GM18907 (cell line): ENCODE results near the gene KIAA1217.

ENCODE experiments used
- ATAC-seq: cut with Tn5 transposase; IDR thresholded peaks from one replicate; pipeline ENCODE4 v1.9.1; 2021; ENCODE audit warnings: mild to moderate bottlenecking, moderate library complexity; ENCODE audit not compliant: unreplicated experiment

KIAA1217 gene

DNA sequence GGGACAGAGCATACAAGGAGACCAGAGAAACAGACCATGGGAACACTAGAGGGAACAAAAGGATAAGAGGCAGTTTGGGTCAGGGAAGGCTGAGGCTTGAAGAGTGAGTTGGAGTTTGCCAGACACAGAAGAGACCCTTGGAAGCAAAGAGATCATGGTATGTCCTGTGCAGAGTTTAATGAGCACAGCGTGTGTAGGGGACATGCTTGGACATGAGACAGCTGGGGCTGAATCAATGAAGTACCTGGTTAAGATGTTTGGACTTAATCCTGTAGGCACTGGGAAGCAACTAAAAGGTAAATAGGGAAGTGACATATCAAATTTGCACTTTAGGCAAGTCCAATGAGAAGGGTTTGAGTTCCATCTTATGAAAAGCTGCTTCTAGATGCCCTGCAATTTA, 79.6 kb downstream of the KIAA1217 start:
- ATAC-seq, result no peak

DNA sequence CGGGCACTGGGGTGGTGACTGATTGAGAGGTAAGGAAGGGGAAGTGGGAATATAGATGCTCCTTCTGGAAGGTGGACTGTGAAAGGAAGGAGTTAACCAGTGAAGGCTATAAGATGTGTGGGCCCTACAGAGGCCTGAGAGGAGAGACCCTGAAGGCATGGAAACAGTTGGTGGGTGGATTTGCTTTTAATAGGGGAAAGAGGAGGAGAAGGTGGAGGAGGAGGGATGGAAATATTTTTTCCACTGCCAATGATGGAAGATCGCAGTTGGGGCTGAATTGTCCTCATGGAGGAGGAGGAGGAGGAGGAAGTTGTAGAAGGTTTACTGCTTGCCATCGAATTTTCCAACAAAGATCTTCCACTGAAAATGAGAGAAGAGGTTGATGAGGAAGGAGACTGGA, 80.3 kb downstream of the KIAA1217 start:
- no peak for ATAC-seq

DNA sequence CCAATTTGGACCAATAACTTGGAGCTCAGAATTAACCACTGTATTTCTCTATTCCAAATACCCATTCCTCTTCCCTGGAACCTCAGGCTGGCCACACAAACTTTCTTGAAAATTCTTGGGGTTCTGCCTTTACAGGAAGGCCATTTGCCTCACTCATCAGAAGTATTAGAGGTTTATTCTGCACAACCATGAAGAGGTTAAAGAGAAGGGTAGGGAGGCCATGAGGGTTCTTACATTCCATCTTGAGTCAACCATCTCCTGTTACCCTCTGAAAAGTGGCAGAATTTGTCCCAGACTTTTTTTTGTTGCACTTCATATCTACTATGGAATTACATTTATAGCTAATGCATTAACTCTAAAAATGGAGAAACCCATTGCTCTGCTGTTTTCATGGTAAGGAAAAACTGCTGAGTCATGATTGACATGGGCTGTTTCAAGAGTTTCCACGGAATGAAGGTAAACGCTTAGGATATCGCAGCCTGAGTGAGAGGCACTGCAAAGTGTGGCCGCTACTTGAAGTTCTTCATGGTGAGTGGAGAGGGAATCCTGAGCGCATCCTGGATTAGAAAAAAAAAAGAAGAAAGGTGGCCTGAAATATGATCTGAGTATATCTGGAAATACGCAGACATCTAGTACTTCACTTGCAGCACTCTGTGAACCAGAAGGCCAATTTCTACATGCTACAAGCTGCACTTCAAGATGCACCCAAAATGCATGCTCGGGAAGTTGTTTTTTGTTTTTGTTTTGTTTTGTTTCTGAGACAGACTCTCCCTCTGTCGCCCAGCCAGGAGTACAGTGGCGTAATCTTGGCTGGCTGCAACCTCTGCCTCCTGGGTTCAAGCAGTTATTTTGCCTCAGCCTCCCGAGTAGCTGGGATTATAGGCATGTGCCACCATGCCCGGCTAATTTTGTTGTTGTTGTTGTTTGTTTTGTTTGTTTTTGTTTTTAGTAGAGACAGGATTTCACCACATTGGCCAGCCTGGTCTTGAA, 83.7 kb downstream of the KIAA1217 start:
- ATAC-seq, result no peak

DNA sequence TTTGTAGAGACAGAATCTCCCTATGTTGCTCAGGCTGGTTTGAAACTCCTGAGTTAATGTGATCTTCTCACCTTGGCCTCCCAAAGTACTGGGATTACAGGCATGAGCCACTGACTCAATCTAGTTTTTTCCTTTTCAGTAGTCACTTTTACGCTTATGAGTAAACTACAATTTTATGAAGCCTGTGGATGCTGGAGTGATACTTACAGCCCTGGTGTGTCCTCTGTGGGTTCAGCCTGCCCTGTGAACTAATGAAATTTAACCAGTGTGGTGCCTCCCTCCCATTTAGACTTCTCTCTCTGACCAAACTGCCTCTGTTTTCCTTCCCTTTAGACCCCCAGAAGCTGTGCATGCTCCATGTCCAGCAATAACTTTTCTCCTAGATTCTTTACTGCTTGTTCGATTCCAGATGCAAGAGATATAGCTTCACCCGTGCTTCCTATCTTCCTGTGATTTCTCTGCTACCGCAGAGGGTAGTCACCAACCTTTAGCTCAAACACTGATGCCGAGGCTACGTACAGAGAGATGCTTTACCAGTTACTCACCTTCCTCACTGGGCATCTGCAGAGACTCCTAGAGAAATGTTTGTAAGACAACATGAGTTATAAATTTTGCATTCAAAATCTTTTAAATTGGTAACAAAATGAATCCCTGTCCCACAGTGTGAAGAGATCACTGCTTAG, 90.8 kb downstream of the KIAA1217 start:
- ATAC-seq, result no peak

DNA sequence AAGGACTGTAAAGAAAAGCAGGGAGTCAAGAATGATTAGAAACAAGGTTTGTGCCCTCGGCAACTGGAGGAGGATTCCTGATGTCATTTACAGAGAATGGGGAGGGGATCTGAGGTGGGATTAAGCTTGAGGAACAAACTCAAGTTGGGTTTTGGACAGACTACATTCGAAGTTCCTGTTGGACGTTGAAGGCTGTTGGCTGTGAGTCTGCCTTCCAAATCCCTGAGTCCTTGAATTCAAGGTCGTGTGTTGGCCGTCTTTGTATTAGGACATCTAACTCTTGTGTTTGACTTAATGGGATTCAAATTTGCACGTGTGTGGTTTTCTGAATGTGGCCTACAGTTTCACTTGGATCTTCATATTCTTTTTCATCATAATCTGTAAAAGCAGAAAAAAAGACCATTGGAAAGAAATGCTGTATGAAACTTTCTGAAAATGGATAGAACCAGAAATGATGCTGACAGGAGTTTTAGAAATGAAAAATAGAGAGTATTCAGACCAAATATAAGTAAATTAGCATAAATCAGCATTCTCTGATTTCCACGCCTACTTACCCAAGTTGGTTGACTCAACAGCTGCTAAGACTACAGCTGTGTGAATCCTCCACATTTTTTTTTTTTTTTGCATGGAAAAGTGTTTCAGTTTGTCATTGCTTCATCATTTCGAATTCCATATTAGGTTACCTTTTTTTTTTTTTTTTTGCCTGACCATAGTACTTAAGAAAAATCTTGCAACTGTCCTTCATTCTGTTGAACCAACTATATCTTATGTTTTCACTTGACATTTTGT, 94.8 kb downstream of the KIAA1217 start:
- ATAC-seq, result no peak

DNA sequence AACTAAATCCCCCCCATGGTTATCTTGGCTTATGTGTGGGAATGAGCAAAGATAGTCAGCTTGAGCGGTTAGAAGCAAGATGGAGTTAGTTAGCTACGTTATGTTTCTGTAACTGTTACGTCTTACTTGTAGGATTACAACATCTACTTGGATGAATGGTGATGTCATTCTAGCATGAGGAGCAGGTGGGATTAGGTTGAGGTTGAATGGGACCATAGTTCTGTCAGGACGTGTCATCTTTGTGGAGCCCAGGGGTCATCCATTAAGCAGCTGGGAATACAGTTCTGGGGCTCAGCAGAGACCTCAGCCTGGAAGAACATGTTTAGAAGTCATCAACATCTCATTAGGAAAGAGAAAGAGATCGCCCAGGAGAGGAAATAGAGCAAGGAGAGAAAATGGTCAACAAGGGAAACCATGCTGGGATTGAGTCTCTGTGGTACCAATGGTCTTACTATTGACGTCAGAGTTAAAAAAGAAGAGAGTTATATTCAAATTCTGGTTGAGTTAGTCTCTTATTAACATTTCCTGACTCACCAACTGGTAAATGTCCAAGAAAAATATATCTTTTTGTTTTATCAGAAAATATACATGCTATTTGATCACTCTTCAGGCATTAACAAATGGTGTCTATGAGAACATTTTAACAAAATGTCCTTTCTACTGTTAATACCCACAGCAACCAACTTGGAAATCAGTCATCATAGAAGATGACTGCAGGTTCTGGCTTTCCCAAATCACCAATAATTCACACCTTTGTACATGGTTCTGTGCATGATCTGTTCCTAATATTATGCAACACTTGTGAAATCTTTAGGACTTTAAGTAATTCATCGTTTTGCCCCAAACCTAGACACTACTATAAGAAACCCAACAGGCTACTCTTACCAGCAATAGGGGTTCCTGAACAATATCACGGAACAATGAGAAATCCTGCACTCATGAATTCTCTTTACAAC, 96.9 kb downstream of the KIAA1217 start:
- no peak for ATAC-seq

DNA sequence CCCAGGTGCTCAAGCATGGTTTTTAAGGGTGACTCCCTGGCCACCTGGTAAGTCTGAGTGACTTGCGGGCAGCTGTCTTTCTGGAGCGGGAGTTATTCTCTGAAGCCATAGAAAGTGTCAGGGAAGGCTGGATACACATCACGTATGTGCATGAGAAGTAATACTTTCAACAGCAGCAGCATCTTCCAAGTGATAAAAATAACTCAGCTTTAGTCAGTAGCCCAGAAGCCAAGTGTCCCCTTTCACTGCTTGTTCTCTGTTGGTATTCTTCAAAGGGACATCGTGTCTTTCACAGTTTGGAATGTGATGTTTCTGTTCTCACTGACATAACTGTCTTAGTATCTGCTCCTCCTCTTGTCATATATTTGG, 97.6 kb downstream of the KIAA1217 start:
- no peak for ATAC-seq

DNA sequence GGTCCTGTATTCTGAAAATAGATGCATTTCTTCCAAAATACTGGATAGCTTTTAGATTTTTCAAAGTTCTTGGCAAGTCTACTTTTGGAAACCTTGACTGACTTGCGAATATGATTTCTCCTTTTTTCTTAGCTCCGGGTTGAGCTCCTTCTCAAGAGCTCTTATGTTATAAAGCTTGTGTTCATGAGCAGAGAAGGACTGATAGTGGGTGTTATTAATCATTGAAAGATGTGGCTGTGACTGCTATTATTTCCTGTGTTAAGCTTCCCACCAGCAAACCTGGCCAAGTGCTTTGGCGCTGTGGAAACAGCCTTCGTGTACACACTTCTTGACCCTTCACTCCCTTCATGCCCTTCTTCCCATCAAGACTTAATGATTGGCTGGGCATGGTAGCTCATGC, 98.2 kb downstream of the KIAA1217 start:
- ATAC-seq, result no peak

DNA sequence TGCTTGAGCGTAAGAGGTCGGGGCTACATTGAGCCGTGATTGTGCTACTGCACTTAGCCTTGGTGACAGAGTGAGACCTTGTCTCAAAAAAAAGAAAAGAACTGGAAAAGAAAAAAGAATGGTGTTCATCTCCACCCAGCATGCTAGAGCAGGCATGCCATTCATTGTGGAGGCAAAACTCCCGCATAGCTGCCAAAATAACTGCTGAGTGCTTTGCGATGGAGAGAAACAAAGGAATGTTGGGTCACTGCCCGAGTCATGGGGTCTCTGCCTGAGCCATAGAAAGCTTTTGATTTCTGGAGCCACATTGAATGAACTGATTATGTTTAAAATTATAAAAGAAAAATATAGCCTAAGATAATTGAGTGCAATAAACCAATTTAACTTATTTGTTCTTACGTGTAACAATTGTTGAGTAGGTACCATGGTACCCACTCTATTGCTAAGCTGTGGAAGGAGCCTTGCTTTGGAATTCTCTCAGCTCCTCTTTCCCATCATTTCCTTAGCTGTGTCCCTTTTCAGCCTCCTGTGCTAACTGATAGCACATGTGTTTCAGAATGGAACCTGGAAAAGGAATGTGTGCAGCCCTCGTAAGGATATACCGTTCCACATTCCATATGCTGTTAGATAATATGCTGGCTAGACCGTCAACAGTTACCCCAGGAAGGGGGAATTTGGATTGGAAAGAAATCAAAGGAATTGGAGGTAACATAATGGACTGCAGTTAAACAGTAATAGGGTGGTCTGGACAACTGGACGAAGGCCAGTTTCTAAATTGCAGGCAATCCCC, 99.0 kb downstream of the KIAA1217 start:
- ATAC-seq, result no peak

DNA sequence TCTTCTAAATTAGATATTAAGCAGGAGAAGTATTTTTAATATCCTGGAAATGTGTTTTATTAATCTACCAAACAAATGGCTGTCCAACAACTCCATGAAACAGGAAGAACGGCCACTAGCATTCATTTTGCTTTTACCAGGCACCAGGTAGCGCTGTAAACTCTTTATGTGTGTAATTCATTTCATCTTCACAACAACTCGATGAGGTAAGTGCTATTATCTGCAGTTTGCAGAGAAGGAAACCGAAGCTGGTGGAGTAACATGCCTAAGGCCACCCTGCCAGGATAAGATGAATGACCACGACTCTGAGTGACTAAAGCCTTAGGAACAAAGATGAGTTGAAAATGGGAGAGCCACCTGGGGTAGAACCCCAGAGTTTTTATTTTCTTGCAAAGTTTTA, 101.2 kb downstream of the KIAA1217 start:
- ATAC-seq, result no peak

DNA sequence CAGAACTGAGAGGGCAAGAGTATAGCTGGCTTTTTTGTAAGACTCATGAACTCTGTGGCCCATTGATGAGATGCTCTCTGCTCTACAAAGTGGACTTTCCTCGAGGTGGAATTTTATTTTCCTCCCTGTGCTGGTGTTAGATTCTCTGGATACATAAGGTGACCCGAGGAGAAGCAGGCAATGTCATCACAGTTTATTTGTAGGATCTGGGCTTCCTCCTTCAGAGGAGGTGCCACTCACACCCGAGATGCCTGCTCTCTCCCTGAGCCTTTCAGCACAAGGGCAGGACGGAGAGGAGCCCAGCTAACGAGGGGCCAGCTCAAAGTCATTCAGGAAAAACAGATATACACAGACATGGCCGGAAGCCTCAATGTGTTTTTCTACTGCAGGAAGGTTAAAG, 103.0 kb downstream of the KIAA1217 start:
- ATAC-seq, result no peak

DNA sequence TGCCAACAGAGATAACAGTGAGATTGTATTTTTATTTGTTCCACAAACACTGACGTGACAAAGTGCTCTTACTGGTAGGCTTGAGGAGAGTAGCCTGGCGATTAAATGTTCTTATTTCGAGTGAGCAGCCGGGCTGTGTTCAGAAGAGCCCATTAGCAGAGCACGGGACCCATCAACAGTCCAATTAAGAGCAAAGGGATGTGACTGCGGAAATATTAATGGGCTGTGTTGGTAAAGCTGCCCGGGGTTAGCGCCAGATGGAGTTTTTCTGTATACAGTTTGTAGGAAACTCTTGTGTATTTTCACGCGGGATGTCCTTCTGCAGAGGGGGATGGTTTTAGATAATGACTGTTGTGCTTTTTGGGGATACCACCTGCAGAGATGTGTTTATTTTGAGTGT, 104.3 kb downstream of the KIAA1217 start:
- no peak for ATAC-seq

DNA sequence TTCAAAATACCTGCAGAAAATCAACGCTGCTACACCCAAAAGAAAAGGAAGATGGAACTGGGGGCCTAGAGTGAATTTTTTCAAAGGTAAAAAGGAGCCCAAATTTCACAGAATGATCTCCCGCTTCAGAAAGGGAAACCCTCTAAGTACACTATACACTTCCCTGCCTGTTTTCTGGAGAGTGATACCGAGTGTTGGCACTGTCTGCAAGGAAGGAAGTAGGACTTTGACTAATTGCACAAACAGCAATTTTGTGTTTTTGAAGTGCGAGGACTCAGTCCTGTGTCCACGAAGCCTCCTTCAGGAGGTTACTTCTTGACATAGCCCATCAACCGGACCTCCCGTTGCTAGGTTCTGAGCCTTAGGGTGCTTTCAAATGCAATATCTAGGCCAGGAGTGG, 106.3 kb downstream of the KIAA1217 start:
- no peak for ATAC-seq

DNA sequence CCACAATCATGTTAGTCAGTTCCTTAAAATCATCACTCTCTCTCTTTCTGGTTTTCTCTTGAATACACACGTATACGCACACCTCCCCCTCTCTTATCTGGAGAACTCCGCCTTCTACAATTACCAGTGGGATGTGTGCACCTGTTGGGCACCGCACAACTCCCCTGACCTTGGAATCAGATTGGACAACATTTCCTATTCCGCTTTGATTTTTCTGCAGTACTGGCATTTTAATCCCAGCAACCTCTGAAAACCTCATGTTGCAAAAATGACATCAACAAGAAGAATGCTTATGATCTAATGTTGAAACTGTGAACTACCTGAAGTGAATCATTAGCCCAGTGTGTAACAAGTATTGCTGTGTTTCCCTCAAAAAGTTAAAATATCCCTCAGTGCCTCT, 109.6 kb downstream of the KIAA1217 start:
- ATAC-seq, result peak; percentile 50

DNA sequence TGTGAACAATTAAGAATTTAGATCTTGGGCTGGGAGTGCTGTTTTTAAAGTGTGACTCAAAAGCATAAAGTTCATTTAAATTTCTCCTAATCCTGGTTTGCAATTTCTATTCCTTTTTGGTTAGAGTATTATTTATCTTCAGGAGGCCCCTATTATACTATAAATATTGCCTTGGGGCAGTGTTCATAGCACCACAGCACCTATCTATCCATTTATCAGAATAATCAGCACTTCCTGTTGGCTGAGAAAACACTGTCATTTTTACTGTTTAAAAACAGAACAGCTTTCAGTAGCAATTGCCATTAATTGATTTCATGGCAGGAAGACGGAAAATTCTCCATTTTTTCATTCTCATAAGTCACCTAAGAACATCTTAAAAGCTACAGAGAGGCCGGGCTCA, 111.4 kb downstream of the KIAA1217 start:
- no peak for ATAC-seq

DNA sequence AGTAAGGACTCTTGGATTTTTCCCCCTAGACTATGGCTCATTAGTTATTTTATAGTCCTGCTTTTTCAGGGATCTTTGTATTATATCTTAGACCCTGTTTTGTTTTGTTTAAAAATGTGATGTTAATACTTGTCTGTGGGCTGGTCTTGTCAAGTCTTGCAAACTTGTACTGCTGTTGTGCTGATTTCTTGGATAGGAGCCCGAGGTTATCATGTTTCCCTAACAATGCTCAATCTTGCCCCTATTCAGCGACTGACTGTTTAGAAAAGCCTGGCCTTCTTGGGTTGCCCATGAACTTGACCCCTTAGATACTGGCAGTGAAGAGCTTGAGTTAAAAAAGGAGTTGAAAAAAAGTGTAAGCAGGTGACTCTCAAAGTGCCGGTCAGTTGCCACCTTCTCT, 115.7 kb downstream of the KIAA1217 start:
- no peak for ATAC-seq

DNA sequence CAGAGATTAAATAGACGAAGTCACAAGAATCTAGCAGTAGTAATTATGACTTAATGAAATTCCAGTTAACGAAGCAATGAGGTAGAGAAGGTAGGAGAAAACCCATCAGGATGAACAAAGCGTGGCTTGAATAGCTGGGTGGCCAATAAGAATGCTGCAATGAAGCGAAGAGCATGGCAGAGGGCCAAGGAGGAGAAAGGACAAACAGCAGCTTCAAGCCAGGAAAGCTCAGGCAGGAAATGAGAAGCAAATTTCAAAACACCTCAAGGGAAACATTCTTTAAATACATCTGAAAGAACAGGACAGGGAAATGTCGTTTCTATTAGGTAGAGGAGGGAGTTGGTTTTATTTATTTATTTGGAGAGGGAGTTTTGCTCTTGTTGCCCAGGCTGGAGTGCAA, 122.5 kb downstream of the KIAA1217 start:
- no peak for ATAC-seq

DNA sequence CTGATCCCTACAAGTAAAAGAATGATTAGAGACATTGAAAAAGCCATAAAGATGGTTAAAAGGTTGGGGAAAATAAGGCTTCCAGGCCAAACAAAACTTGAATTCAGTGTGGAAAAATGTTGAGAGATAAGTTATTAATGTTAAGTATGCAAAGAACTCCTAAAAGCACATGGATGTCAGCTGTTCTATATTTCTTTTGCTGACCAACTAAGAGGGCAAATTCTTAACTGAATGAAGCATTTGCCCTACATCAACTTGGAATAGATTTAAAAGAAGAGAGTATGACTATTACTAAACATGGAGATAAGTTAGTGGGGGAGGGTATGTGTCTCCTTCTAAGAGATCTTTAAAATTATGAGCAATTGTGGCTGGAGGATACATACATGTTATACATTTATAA, 124.8 kb downstream of the KIAA1217 start:
- ATAC-seq, result no peak

DNA sequence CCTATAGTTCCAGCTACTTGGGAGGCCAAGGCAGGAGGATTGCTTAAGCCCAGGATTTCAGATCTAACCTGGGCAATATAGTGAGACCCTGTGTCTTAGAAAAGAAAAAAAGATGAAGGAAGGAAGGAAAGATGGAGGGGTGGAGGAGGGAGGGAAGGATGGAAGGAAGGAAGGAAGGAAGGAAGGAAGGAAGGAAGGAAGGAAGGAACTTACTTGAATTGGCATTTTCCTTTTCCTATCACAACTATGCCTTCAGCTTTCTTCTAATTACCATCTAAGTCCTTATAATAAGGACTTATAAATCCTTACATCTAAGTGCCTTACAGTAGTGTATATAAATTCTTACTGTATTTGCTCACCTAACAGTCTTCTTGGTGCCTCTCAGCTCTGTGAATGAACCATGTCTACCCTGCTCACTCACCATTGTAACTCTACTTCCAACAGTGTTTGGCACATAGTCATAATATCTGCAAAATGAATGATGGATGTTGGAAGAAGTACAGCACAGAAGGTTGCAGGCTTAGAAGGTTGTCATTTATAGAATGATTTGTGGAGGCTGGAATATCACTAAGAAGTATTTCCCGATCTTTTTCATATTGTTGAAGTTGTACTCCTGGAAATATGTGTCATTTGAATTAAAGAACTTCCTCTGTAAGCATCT, 125.5 kb downstream of the KIAA1217 start:
- ATAC-seq, result no peak
